GM19463 (cell line): Measurements from ENCODE around the gene DYNC1LI2.

Experiments
- ATAC-seq: cut with Tn5 transposase; IDR thresholded peaks from one replicate; pipeline ENCODE4 v1.9.1; 2021; ENCODE audit warnings: mild to moderate bottlenecking, moderate library complexity; ENCODE audit not compliant: unreplicated experiment

DYNC1LI2 gene

DNA sequence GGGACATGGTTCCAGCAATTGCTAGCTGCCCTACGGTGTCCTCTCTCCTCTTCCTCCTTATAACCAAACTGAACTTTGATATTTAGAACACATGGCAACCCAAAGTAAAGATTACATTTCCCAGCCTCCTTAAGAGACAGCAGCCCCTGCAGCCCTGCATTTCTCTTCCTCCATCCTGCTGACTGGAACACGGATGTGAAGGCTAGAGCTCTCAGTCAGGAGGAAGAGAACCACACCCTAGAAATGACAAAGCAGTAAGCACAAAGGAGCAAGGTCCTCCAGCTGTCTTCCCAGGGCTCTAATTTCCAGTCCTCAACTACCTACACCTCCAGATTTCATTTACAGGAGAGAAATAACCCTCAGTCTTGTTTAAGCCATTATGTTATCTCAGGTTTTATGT lies 10.9 kb downstream of the DYNC1LI2 start:
- ATAC-seq: no peak

GRCh38 chr16:66740010-66740409 lies 11.4 kb downstream of the DYNC1LI2 start:
- ATAC-seq: no peak

DNA sequence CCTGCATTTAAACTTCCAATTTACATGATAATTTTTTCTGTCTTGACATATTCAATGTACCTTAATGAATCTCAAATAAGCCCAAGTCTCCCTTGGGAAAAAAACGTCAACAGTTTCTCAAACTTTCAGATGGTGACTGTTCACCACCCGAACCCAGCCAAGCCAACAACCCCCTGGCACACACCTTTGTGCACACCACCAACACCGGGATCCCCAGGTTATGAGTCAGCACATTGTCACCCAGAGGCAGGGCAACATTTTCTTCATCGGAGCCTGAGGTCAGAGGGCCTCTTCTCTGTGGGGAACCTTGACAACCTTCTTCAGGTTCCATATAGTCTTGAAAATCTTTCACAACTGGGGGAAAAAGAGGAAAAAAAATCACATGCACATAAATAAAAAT lies 15.5 kb downstream of the DYNC1LI2 start:
- no peak for ATAC-seq

DNA sequence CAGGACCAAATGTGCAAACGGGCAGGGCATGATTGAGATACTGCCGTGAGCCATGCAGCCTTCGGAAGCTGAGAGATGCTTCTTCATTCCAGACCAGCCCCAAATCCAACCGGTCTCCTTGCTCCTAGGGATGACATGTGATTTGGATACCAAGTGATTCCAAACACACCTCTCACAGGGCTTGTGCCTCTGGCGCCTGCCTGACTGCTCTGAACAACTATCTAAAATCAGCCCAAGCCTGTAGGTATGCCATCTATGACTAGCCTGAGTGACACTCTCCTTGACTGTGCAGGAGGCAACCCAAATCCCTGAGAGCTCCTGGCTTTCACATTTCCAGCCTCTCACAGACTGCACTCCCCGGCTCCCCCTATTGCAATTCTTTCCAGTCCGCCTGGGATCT lies 20.3 kb downstream of the DYNC1LI2 start:
- ATAC-seq: no peak

- ATAC-seq: no peak
Observed at GRCh38 chr16:66728804-66729203, 22.6 kb downstream of the DYNC1LI2 start.

- ATAC-seq: no peak
Observed at GRCh38 chr16:66728117-66728787, 23.2 kb downstream of the DYNC1LI2 start.

DNA sequence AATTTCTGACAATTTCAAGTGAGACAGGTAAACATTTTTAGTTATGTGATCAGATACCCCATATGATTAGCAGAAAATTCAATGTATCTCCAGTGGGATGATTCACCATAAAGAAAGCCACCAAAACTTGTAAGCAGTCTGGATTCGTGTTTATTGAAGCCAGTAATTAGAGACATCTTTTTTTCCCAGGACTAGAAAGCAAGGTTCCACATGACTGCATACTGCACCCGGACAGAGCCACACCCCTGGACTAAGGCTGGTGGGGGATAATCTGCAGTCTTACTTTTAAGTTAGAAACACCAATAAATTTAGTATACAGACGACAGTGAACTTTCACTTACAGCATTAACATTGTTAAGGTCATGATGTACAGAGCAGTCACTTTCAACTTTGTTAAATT lies 30.6 kb downstream of the DYNC1LI2 start:
- ATAC-seq: no peak

DNA sequence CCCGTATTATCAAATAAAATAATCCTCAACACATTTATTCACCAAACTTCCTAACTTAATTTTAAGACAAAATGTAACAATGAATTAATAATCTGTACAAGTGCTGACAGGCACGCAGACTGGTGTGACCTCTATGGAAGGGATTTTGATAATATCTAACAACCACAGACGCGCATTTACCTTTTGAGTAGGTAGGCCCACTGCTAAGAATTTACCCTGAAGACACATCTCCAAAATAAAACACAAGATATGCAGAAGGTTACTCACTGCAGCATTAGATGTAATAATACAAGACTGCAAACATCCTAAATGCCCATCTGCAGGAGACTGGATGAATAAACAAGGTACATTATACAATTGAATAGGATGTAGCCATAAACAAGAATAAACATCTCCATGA lies 32.2 kb downstream of the DYNC1LI2 start:
- ATAC-seq: no peak

DNA sequence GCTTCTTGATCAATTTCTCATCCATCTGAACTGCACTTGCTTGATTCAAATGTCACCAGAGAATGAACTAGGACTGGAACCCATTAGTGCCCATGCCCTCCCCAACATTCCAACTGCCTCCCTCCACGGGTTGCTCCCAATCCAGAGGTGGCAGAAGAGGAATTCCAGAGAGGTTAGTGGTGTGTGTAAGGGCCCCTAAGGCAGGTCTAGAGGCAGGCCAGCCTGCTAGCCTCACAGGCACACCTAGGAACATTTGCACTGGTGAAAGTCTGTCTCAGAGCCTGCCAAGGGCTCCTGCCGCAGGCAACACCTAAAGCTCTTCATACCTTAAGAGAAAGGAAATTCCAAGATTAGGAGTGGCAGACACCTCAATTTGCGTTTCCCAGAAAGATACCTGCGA lies 33.6 kb downstream of the DYNC1LI2 start:
- ATAC-seq: no peak

DNA sequence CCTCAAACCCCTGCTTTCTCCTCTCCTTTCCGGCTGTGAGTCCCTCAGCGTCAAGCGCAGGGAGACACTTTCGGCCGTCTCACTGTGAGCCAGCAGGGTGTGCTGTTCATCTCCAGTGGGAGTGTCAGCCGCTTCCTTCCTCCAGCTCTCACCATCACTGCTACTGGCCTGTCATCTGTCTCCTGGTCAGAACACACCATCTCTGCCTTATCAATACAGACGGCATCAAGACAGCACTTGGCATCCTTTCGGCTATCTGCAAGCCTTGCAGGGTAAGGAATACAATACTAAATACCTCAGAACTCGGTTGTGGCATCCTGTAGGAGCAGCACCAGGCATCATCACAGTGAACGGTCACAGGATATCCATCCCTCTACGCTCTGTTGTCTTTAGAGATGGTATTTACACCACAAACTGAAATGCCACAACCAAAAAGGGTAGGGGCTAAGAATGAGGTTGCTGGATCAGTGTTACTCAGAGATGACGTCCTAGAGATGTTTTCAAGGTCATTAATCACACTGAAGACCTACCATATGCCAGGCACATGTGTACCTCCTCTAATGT lies 34.2 kb downstream of the DYNC1LI2 start:
- no peak for ATAC-seq

GRCh38 chr16:66714654-66715307 lies 36.6 kb downstream of the DYNC1LI2 start:
- ATAC-seq: no peak

- no peak for ATAC-seq
Observed at GRCh38 chr16:66714062-66714461, 37.3 kb downstream of the DYNC1LI2 start.

DNA sequence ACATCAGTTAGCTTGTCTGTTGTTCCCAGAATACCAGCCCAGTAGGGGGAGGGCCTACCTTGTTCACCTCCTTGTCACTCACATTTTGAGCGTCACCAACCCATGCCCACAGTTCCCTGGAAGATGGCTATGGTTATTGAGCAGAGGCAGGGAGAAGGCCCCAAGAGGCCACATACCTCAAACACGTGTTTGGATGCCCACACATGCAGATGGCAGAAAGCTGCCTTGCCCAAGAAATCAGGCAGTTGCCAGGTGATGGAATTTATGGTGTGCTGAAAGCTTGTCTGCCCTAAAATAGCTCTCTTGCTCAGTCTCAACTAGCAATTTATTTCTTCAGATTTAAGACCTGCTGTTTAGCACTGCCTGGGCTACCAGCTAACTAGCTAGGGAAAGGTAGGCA lies 38.3 kb downstream of the DYNC1LI2 start:
- no peak for ATAC-seq

DNA sequence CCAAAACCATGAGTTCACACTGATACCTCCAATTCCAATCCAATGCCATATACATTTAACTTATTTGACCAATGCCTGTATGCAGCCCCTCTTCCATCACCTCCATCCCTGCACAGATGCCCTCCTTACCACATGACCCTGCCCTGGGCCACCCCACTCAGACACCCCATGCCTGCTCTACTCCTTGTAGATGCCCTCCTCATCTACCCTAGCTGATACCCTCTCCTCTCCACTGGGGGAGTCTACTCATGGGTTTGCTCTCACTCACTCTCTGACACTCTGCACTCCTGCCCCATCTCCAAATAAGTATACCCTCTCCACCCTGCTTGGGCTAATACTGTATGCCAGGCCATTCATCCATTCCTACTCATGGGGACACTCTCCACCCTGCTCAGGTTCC lies 38.9 kb downstream of the DYNC1LI2 start:
- no peak for ATAC-seq

DNA sequence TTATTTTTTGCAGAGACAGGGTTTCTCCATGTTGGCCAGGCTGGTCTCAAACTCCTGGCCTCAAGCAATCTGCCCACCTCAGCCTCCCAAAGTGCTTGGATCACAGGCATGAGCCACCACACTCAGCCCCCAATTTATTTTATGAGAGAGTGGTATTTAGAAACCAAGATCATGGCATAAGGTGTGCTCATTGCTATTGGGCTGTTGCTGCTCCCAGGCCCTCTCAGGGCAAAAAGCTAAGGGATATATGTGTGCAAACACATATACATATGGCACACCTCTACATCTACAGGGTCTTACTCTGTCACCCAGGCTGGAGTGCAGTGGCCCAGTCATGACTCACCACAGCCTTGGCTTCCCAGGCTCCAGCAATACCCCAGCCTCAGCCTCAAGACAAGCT lies 39.8 kb downstream of the DYNC1LI2 start:
- no peak for ATAC-seq

- ATAC-seq: no peak
Observed at GRCh38 chr16:66706506-66706880, 44.9 kb downstream of the DYNC1LI2 start.

GRCh38 chr16:66705790-66706505 lies 45.5 kb downstream of the DYNC1LI2 start:
- ATAC-seq: no peak

DNA sequence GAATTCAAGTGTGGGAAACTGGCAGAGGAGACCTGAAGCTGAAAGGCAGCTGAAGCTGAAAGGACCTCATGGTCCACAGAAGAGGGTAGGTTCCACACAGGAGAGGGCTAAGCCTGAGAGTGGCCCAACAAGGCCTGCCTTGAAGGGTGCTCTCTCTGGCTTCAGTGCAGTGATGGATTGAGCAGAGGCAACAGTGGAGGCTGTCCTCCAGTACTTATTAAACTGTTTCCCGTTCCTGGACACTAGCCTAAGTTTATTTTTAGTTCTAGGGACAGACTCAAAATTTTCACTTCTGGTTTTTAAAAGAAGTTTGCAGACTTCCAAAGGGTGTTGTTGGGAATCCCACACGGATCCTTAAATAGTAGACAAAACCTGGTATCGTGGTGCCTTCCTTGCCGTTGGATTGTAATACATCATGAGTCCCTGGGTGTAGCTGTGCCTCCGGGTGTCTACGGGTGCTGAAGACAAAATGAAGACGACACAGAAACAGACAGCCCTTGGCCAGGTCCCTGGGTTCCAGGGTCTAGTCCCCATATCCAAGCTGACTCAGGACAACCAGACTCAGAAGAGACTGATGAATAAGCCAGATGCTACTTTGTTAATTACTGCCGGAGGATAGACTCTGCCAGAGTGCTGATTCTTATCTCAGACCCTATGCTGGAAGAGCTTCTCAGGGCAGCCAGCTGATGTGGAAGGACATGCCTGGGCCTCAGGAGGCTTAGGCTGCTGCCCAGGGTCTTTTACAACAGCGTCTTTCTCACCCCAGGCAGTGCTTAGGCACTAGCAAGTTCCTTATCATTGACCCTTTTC lies 47.8 kb downstream of the DYNC1LI2 start:
- ATAC-seq: no peak

DNA sequence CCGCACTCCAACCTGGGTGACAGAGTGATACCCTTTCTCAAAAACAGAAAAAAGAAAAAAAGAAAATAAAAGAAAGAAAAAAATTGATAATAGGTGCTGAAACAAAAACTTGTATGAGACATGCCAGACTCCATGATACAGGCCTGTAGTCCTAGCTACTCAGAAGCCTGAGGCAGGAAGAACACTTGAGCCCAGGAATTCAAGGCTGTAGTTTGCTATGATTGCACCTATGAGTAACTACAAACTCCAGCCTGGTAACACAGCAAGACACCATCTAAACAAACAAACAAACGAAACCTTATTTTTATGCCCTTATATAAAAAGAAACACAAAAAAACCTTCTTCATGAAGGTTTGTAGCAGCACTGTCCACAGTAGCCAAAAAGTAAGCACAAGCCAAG lies 49.9 kb downstream of the DYNC1LI2 start:
- no peak for ATAC-seq

GRCh38 chr16:66701026-66701425 lies 50.4 kb downstream of the DYNC1LI2 start:
- ATAC-seq: no peak

DNA sequence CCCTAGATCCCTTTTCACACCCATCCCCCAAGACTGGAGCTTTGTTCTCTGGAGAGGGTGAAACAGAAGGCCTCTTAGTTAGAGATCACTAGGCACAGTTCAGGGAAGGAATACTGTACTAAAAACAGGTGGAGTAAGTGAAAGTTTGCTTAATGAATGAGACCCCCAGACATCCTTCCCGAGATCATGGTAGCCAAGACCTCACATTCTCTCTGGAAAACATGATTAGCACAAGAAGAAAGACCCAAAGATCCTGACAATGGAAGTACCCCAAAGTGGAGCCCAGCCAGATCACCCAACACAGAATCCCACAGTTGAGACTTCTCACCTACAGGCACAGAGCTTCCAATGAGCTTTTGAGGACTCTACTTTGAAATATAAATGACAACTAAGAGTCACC lies 51.5 kb downstream of the DYNC1LI2 start:
- no peak for ATAC-seq
